Measurements from ENCODE around the gene METTL27.
"Not testable (repeated sequence)": the region's sequence is repeated elsewhere in the genome, so short reads cannot be mapped to it uniquely, and the experiment has no call there.

Gene METTL27

DNA sequence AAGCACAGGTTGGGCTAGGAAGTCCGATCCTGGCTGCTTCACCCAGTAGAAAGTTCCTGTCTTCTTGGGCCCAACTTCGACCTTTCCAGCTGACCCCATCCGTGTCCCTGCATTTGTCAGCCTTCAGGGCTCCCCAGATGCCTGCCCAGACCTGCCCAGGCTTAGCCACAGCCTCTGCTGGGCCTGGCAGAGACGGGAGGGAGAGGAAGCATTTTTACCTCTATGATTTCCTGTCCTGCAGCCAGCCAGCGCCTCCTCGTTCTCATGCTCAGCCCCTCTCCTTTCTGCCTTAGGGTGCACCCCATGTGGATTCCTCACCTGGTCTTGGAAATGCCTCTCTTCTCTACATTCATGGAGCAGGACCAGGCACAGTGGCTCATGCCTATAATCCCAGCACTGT, 3.7 kb downstream of the METTL27 start:
- no peak for DNase-seq

DNA sequence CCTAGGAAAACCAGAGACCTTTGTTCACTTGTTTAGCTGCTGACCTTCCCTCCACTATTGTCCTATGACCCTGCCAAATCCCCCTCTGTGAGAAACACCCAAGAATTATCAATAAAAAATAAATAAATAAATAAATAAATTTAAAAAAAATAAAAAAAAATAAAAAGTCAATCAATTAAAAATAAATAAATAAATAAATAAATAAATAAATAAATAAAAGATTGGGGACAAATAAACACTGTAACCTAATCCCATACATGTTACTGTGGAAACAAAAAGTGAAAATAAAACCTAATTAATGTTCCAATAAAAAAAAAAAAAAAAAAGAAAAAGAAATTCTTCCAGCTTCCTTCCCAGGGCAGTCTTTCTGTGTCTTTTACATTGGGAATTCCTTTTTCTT, 5.1 kb downstream of the METTL27 start:
- not testable (repeated sequence) for DNase-seq

DNA sequence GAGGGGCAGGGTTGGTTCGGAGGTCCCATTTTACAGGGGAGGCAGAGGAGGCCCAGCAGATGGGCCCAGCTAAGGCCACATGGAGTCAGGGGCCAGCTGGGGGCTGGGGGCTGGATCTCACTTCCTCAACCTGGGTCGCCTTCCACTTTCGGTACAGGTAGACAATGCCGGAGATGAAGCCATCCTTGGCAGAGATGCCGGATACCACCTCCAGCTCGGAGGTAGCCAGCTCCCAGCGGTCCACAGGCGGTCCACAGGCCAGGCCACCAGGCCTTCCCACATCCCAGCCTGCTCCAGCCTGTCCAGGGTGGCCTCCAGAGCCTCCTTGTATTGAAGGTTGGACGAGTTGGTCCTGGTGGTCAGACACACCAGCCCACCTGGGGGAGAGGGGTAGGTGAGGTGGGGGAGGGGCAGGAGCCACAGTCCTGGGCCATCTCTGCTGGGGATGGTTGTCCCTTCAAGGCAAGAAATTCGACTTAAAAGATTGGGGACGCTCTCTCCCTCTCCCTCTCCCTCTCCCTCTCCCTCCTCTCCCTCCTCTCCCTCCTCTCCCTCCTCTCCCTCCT, 7.6 kb downstream of the METTL27 start:
- no peak for DNase-seq

GRCh38 chr7:73833251-73833919, 8.9 kb downstream of the METTL27 start:
- no peak for DNase-seq

- DNase-seq = no peak
Observed at GRCh38 chr7:73832806-73833205, 9.5 kb downstream of the METTL27 start.

GRCh38 chr7:73831834-73832651, 10.3 kb downstream of the METTL27 start:
- no peak for DNase-seq

DNA sequence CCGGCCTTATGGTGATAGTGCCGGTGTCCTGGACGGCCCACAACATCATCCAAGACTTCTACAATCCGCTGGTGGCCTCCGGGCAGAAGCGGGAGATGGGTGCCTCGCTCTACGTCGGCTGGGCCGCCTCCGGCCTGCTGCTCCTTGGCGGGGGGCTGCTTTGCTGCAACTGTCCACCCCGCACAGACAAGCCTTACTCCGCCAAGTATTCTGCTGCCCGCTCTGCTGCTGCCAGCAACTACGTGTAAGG, 10.8 kb downstream of the METTL27 start:
- no peak for DNase-seq

DNA sequence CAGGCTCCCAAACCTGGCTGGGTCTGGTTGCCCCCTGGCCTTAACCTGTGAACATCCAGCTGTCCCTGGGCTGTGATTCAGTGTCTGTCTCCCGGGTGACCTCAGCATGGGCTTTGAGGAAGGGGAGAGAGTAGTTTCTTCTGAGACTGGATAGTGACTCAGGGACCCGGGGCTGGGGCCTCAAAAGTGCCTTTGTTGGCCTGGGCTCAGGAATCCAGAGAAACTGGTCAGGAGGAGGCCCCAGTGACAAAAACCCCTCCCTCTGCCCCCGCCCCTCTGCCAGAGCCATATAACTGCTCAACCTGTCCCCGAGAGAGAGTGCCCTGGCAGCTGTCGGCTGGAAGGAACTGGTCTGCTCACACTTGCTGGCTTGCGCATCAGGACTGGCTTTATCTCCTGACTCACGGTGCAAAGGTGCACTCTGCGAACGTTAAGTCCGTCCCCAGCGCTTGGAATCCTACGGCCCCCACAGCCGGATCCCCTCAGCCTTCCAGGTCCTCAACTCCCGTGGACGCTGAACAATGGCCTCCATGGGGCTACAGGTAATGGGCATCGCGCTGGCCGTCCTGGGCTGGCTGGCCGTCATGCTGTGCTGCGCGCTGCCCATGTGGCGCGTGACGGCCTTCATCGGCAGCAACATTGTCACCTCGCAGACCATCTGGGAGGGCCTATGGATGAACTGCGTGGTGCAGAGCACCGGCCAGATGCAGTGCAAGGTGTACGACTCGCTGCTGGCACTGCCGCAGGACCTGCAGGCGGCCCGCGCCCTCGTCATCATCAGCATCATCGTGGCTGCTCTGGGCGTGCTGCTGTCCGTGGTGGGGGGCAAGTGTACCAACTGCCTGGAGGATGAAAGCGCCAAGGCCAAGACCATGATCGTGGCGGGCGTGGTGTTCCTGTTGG, 11.4 kb downstream of the METTL27 start, which contains the start of gene CLDN4:
CLDN4 (plus strand) TSS at position 316 of the 903 bp plus-strand sequence; CDS start at position 522, 206 bp downstream.
- no peak for DNase-seq

DNA sequence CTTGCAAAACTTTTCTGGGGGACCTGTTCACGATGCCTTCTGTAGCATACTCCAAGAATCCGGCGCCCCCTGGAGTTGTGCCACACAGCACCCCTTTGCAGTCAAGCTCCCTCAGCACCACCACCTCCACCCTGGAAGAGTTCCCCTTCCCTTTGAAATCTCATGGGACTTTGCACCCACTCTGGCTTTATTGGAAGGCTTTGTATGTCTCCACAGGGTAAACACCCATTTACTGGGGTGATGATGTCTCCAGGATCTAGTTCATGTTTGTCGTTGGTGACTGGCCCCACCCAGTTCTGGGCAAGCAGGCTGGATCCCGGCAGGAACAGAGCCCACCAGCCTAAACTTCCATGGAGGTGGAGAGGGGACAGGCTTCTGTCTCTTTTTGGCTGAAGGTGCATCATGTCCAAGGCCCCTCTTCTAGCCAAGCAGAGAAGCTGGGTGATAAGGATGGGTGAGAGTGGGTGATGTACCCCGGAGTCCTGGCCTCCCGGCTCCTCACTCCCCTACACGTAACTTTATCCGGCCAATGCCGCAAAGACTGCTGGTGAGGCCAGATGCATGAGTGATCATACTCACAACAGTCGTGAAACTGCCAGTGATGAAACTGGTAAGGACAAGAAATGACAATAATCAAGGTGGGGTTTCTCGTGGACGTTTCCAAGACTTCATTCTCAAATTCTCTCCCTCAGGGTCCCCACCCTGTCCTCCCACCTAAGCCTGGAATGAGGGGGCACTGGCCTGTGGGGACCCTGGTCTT, 12.2 kb downstream of the METTL27 start:
- no peak for DNase-seq

DNA sequence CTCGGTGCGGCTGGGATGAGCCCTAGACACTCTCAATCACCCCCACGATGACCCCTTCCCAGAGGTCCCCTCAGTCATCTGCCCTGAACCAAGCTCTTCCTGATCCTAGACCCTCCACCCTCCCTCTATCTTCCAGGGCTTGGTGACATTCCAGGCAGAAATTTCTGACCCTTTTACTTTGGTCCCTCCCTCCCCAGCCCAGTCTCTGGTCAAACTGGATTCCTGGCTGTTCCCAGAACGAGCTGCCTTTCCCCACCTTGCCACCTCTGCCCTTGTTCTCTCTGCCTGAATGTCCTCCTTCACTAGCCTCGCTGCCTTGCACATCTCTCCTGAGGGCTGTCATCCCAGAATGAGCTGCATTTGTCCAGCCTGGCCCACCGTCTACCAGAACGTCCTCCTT, 12.8 kb downstream of the METTL27 start:
- DNase-seq = no peak

GRCh38 chr7:73828972-73829371, 13.3 kb downstream of the METTL27 start:
- no peak for DNase-seq

DNA sequence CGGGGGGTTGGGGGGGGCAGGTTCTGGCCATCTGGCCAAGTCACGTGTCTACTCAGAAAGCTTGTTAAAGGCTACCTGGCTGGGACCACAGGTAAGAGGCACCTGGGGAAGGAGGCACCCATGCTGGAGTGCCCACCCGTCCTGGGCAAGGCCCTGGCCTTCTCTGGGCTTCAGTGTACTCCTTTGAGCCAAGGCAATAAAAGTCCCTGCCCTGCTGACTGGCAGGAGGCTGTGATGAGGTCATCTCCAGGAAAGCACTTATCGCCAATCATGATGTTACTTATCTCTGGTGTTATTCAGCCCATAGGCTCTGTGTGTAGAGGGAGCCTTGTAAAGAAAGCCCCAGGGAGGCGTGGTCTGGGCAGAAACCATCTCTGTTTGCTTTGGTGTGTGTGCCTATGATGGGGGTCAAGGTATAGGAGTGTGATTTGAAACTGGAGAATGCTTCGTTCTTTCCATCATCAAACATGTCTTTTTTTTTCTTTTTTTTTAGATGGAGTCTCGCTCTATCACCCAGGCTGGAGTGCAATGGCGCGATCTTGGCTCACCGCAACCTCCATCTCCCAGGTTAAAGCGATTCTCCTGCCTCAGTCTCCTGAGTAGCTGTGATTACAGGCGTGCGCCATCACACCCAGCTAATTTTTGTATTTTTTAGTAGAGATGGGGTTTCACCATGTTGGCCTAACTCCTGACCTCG, 14.1 kb downstream of the METTL27 start:
- peak in 1 of 2 donors; percentile 27 for DNase-seq

- no peak for DNase-seq
Observed at GRCh38 chr7:73827567-73828106, 14.7 kb downstream of the METTL27 start.

DNA sequence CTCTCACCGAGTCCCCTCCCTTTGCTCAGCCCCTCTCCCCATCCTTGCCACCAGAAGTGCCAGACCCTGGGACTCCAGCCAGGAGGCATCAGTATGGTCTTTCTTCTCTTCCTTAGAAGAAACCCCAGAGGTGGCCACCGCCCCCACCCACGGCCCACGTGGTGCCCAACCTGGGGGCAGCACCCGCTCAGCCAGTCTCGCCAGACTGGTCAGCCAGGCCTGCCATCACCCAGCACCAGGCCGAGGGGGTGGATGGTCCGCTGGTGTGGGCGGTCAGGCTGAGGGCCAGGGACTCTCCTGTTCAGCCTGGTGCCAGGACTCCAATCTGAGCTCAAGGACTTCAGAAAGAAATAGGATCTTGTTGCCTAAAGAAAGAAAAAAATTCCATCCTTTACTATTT, 17.3 kb downstream of the METTL27 start:
- DNase-seq = no peak

DNA sequence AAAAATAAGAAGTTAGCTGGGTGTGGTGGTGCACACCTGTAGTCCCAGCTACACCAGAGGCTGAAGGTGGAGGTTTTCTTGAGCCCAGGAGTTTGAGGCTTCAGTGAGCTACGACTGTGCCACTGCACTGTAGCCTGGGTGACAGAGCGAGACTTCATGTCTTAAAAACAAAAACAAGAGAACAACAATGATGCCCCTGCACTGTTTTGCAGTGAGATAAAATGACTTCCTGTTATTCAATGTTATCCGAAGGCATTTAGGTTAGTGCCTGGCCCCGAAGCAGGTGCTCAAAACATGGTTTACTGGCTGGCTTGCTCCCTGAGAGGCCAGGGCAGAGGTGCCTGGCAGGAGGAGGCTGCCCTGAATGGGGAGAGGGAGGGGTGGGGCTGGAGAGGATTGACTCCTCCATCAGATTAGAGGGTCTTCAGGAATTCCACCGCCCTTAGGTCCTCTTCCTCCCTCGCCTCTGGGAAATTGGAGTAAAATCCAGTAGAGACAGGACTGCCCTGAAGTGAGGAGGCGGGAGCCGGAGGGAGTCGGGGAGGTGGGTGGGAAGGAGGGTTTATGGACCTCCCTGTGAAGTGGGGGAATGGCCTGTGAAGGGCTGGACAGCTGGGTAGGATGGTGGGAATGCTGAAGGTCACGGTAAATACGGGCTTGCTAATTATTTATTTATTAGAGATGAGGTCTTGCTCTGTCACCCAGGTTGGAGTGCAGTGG, 18.3 kb downstream of the METTL27 start:
- DNase-seq = no peak

DNA sequence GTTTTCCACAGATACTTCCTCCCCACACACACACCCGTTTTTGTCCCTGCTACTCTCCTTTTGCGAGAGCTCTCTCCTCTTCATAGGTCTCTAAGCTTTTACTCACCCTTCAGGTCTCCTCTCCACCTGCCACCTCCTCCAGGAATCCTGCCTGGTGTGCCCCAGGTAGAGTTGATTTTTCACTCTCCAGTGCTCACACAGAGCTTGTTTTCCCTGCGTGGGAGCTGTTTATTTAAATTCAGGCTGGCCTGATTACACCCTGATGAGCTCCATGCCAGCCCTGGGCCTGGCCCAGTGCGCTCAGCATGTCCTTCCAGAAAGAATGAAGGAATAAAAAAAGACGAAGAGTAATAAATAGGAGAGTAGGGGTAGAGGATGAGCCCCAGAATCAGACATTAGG, 19.1 kb downstream of the METTL27 start:
- no peak for DNase-seq

DNA sequence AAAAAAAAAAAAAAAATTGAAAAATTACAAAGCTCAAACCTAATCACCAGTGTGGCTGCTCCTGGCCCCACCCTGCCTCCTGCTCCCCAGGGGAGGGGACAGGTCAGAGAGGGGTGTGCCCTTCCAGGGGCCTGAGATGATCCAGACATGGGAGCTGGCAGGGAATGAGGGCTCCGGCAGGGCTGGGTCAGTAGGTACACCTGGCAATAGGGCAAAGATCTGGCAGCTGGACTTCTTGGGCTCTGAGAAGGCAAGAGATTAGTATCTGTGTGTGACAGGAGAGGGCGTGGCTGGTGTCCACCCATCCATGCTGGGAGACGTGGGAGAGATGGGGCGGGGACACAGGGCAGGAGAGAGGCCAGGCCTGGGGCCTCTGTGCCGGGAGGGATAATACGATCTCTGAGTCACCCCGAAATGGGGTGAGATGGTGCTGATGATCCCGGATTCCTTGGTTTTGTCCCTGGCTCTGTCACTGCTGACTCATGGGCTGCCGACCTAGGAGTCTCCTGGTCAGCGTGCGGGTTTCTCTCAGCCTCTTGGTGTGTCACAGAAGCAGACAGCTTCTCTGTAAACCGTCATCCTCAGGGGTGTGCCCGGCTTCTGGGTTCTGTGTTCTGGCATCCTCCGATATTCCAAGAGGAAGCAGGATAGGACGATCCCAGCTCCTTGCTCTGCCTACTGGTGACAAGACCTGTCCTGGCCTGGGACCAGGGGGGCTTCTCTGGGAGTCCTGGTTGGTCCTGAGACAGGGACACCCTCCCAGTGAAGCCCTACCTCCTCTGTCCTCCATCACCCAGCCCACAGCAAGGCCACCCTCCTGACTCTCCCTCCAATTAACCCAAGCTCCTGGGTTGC, 19.8 kb downstream of the METTL27 start:
- no peak for DNase-seq

DNA sequence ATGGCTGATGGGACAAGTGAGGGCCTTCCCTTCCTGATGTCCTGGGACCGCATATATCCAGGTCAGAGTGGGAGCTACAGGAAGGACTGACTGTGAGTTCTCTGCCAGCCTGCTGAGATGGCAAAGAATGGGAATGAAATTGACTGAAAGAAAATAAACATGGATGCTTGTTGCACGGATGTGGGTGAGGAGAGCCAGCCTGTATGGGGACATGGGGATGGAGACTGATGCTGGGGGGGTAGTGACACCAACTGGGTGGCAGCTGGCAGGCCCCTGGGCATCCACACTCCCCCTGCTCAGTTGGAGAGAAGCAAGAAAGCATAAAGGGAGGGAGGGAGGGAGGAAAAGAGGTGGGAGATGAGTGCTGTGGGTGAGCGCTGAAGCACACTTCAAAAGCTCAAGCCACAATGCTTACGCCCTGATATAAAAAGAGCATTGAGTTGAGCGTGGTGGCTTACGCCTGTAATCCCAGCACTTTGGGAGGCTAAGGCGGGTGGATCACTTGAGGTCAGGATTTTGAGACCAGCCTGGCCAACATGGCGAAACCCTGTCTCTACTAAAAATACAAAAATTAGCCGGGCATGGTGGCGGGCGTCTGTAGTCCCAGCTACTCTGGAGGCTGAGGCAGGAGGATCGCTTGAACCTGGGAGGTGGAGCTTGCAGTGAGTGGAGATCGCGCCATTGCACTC, 20.6 kb downstream of the METTL27 start:
- DNase-seq = not testable (repeated sequence)

DNA sequence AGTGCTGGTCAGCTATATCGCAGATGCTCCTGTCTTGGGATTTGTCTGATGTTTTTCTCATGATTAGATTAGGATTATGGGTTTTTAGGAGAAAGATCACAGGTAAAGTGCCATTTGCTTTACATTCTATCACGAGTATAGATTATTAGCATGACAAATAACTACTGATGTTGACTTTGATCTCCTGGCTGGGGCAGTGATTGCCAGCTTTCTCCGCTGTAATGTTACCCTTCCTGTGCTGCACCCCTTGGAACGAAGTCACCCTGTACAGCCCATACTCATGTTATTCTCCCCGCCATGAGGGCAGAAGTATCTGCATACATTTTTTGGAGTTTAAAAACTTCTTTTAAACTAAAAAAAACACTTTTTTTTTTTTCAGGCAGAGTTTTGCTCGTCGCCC, 22.3 kb downstream of the METTL27 start:
- no peak for DNase-seq

Measured in inflammatory macrophage (primary cell).